Left hindlimb (tissue), 1 donor: Measurements from ENCODE around the gene EIF4H.
"Not testable (repeated sequence)": the region's sequence is repeated elsewhere in the genome, so short reads cannot be mapped to it uniquely, and the experiment has no call there.

Experiments used
- DNase-seq: peaks from one replicate; pipeline ENCODE4 v3.0.0-alpha.2; 2018

EIF4H gene

DNA sequence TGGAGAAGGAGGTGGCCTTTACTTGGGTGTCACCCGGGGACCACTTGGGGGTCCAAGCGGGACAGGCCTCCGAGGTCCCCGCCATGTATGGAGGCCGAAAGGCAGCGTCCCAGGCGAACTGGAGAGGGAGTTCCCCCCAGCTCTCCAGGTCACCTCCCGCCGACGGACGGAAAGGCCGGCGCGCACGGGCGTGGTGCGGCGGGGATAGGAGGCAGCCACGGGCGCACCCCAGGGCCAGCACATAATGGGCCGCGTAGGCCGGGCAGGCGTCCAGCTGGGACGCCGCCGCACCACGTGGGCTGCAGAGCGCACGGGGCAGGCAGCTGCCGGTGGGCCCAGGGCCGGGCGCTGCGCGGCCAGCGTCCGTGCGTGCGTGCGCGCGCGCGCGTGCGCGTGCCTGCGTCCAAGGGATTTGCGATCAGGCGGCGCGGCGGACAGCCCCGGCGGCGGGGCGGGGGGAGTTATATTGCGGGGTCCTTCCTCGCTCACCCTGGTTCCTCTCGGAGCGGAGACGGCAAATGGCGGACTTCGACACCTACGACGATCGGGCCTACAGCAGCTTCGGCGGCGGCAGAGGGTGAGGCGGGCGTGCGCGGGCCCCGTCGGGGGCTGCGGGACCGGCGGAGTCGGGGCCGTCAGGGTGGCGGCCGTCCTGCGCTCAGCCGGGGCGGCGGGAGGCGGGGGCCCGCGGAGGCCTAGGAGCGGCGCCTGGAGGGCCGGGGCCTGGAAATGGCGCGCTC, at the start of gene EIF4H:
Gene EIF4H (plus strand): TSS at position 491 of the 740 bp plus-strand sequence. CDS start 28 bp downstream, at position 519.
- peak; percentile 97 for DNase-seq

DNA sequence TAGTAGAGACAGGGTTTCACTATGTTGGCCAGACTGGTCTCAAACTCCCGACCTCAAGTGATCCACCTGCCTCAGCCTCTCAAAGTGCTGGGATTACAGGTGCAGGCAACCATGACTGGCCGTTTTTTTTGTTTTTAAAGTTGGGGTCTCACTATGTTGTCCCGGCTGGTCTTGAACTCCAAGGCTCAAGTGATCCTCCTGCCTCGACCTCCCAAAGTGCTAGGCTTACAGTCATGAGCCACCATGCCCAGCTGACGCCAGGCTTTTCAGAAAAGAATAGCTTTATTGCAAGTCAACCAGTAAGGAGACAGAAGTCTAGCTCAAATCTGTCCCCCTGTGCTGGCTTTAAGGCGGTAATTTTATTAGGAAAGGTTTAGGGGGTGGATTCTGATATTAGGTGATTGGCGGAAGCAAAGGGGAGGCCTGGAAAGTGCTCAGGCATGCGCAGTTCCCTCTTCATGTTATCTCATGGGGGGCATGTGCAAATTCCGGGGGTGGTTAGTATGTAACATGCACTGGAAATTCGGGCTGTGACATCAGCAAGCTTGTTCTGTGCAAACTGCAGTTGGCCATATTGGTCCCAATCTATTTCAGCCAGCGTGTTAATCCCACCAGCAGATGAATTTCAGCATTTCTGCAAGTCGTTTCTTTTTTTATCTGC, 47.8 kb upstream of the EIF4H start:
- no peak for DNase-seq

DNA sequence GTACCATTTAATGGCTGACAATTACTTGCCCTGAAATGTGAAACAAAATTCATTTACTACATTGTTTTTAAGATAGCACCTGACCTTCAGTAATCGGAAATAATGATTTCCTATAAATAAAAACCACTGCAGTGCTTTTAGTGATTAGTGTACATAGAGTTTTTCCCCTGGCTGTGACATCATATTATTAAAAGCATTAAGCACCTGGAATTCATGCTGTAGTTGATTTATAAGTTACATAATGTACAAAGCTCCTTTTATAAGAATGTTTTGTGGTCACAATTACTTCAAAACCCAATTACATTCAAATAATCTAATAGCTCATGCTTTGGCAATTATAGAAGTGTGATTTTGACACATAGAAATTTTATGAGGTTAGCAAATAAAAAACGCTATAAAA, 44.3 kb upstream of the EIF4H start:
- no peak for DNase-seq

DNA sequence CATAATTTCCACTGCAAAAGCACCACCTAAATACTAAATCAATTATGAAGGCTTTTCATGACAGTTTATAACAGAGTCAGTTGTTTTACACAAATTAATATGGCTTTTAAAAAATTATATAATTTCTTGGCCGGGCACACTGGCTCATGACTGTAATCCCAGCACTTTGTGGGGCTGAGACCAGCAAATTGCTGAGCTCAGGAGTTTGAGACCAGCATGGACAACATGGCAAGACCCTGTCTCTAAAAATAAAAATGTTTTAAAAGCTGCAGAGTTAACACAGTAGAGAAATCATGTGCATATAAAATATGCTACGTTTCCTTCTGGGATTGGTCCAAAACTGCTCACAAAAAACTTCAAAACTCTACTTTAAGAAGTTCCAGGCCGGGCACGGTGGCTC, 43.6 kb upstream of the EIF4H start:
- DNase-seq, result no peak

DNA sequence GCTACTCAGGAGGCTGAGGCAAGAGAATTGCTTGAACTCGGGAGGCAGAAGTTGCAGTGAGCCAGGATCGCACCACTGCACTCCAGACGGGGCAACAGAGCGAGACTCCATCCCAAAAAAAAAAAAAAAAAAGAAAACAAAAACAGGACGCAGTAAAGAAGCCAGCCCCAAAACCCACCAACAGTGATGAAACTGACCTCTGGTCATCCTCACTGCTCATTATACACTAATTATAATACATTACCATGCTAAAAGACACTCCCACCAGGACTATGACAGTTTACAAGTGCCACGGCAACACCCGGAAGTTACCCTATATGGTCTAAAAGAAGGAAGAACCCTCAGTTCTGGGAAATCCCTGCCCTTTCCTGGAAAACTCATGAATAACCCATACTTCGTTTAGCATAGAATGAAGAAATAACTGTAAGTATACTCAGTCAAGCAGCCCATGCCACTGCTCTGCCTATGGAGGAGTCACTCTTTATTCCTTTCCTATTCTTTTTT, 40.0 kb upstream of the EIF4H start:
- no peak for DNase-seq

GRCh38 chr7:74138334-74138867, 35.8 kb upstream of the EIF4H start:
- no peak for DNase-seq

DNA sequence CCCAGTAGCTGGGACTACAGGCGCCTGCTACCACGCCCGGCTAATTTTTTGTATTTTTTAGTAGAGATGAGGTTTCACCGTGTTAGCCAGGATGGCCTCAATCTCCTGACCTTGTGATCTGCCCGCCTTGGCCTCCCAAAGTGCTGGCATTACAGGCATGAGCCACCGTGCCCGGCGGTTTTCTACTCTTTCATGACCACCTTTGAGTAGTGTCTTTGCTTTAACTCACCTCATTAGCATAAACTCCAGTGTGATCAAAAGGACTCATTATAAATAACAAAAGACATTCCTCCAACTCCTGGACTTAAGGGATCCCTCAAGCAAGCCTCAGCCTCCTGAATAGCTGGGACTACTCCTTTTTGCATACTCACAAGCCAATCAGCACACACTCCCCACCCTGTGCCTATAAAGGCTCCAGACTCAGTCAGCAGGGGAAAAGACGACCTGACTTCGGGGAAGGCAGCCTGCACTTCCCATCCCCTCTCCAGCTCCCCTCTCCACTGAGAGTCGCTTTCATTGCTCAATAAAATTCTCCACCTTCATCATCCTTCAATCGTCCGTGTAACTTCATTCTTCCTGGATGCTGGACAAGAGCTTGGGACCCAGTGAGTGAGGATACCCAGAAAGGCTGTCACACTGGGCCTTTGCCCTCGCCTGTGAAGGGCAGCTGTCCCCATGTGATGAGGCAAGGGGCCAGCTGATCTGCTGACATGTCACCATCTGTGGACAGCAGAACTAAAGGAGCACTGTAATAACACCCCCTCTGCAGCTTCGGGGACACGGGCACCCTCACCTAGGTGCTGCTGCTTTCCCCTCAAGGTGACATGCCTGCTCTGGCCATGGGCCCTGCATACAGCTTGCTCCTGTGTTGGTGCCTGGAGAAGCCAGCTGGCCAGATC, 35.0 kb upstream of the EIF4H start:
- no peak for DNase-seq

DNA sequence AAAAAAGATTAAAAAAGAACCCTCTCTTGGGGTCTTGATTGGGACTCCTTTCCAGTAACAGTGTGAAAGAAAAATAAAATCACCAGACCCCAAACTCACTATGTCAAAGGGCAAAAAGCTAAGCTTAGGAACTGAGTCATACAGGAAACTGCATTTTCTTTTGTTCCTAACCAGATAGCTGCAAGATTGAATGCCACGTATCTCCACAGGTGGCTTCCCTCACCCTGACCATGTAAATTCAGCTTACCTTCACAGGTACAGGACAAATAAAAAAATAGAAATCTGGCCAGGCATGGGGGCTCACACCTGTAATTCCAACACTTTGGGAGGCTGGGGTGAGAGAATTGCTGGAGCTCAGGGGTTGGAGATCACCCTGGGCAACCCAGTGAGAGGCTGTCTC, 32.5 kb upstream of the EIF4H start:
- no peak for DNase-seq

- DNase-seq, result no peak
Measured at GRCh38 chr7:74143383-74143782, 30.8 kb upstream of the EIF4H start.

DNA sequence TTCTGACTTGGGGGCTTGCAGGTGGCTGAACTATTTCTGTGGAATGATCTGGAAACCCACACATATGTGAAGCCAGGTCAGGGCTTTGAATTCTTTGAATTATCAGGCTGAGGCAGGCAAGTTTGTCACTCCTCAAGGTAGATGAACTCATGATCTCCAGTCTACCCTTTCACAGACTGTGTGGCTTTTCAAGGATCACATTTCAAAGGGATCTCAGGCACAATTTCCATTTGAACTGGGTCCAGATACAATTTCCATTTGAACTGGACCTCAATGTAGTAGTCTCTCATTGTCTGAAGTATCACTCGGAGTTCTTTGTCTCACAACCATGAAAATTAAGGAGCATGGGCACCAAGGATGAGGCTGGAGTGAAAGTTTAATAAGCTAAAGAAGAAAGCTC, 25.7 kb upstream of the EIF4H start:
- DNase-seq, result no peak

DNA sequence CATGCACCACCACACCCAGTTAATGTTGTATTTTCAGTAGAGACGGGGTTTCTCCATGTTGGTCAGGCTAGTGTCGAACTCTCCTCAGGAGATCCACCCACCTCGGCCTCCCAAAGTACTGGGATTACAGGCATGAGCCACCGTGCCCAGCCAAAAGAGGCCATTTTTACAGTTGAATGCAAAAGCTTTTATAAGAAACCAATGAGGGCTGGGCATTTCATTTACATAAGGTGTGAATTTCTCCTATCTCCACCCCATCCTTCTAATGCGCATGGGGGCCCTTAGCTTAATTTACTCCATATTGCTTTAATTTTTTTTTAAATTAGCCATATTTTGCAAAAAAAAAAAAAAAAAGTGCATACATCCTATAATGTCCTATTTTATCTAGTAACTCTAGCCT, 25.1 kb upstream of the EIF4H start:
- no peak for DNase-seq

- peak; percentile 45 for DNase-seq
Measured at GRCh38 chr7:74149603-74150002, 24.6 kb upstream of the EIF4H start.

GRCh38 chr7:74153736-74154135, 20.4 kb upstream of the EIF4H start:
- no peak for DNase-seq

GRCh38 chr7:74155810-74156395, 18.3 kb upstream of the EIF4H start:
- no peak for DNase-seq

DNA sequence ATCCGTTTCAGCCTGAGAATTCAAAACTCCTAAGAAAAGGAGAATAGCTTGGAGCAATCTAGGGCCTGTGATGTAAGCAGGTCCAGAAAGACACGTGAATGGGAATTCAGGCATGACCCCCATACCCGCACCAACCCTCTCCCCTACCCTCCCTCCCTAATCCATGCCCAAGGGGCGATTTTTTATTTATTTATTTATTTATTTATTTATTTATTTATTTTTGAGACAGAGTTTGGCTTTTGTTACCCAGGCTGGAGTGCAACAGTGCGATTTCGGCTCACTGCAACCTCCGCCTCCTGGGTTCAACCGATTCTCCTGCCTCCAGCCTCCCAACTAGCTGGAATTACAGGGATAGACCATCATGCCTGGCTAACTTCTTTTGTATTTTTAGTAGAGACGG, 16.6 kb upstream of the EIF4H start:
- no peak for DNase-seq

GRCh38 chr7:74164985-74165456, 9.1 kb upstream of the EIF4H start:
- DNase-seq, result no peak

DNA sequence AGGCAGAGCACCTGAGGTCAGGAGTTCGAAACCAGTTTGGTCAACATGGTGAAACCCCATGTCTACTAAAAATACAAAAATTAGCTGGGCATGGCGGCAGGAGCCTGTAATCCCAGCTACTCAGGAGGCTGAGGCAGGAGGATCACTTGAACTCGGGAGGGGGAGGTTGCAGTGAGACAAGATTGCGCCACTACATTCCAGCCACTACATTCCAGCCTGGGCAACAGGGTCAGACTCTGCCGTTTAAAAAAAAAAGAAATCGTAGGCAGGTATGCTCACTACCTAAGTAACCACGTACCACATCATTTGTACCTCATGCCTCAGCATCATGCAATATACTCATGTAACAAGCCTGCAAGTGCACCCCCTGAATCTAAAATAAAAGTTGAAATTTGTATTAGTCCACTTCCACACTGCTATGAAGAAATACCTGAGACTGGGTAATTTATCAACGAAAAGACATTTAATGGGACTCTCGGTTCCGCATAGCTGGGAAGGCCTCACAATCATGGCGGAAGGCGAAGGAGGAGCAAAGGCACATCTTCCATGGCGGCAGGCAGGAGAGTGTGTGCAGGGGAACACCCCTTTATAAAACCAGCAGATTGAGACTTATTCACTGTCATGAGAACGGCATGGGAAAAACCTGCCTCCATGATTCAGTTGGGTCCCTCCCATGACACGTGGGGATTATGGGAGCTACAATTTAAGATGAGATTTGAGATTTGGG, 8.1 kb upstream of the EIF4H start:
- no peak for DNase-seq

DNA sequence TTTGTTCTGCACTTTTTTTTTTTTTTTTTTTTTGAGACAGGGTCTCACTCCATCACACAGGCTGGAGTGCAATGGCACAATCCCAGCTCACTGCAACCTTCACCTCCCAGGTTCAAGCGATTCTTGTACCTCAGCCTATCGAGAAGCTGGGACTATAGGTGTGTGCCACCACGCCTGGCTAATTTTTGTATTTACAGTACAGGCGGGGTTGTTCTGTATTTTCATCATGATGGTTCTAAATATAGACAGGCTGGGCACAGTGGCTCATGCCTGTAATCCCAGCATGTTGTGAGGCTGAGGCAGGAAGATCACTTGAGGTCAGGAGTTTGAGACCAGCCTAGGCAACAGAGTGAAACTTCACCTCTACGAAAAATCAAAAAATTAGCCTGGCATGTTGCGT, 6.8 kb upstream of the EIF4H start:
- DNase-seq, result not testable (repeated sequence)

- no peak for DNase-seq
Measured at GRCh38 chr7:74173074-74173473, 1.1 kb upstream of the EIF4H start.

GRCh38 chr7:74173491-74173865, 678 bp upstream of the EIF4H start:
- DNase-seq, result no peak

GRCh38 chr7:74174606-74175082, 488 bp downstream of the EIF4H start:
- DNase-seq, result peak; percentile 78

DNA sequence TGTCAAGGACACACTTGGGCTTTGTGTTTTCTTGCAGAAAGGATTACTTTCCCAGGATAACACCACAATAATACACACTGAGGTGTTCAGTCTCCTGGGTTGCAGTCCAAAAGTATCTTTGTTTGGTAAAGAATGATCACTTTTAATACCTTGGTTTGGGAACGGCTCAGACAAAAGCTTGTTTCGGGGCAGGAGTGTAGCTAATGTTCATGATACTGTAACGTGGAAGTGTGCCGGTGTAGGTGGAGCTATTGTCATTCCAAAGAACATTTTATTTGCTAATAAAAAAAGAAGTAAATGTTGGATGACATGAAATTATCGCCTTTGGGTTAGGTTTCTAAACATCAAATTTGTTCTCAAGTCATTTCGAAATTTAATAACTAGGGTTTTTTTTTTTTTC, 1.2 kb downstream of the EIF4H start:
- no peak for DNase-seq
